ENCODE data around the gene ZNF384. TPM values are rescaled to one million over a fixed set of nuclear protein-coding genes. Genes with fewer than 3 reads are reported as not detected.

The ZNF384 gene
- total RNA-seq, 1 donor from 2014 or later = 34.0 TPM

- Histone ChIP-seq H3K36me3 (ENCODE audit: control insufficient read depth, insufficient read depth, low read length) (no peaks in the 10 kb centered on the region), H3K4me3 (ENCODE audit: low read depth, low read length) (peak within 1 kb of the TSS; percentile 78), H3K27me3 (ENCODE audit: control insufficient read depth, insufficient read depth, low read length) (peaks cover 24% of the 10 kb centered on the region)
- no peak for DNase-seq (ENCODE audit: low read depth)
- no peak for TF ChIP-seq CTCF (IDR thresholded peaks at IDR 0.05; ENCODE audit: insufficient read depth, low read length, poor library complexity, severe bottlenecking)
Observed at GRCh38 chr12:6700646-6701051, 11.5 kb upstream of the ZNF384 start, which contains the start of gene PIANP. Gene PIANP (minus strand): TSS chr12:6700815. CDS start chr12:6698061, 2,754 bp downstream.

DNA sequence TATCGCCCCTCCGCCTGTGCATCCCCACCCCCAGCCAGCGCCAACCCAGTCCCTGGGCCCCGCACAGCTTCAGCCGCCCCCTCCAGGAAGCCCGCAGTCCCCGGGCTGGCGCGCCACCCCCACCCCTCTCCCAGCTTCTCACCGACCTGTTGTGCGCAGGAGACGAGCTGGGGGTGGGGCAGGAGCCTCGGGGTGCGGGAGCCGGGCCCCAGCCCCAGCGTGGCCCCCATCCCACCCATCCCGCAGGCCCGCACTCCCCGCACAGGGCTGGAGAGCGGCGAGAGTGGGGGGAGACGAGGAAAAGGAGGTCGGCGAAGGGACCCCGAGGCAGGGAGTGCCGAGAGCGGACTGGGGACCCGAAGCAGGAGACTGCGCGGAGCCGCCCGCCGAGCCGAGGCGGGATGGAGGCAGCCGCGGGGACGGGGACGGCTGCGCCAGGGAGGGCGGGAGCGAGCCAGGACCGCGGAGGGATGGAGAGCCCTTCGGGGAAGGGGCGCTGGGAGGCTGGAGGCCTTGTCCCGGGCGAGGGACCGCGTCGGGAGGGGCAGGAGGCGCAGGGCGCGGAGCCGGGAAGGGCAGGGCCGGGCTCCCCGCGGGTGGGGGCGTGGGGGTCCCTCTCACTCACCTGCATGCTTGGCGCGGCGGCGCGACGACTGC lies 10.9 kb upstream of the ZNF384 start:
- H3K4me3 ChIP-seq (ENCODE audit: low read depth, low read length) = peak overlapping the region; percentile 78
- H3K27me3 ChIP-seq (ENCODE audit: control insufficient read depth, insufficient read depth, low read length) = peaks cover 24% of the 10 kb centered on the region
- no peak for DNase-seq (ENCODE audit: low read depth)
- no peak for TF ChIP-seq CTCF (IDR thresholded peaks at IDR 0.05; ENCODE audit: insufficient read depth, low read length, poor library complexity, severe bottlenecking)
- H3K36me3 ChIP-seq (ENCODE audit: control insufficient read depth, insufficient read depth, low read length) = no peaks in the 10 kb centered on the region

DNA sequence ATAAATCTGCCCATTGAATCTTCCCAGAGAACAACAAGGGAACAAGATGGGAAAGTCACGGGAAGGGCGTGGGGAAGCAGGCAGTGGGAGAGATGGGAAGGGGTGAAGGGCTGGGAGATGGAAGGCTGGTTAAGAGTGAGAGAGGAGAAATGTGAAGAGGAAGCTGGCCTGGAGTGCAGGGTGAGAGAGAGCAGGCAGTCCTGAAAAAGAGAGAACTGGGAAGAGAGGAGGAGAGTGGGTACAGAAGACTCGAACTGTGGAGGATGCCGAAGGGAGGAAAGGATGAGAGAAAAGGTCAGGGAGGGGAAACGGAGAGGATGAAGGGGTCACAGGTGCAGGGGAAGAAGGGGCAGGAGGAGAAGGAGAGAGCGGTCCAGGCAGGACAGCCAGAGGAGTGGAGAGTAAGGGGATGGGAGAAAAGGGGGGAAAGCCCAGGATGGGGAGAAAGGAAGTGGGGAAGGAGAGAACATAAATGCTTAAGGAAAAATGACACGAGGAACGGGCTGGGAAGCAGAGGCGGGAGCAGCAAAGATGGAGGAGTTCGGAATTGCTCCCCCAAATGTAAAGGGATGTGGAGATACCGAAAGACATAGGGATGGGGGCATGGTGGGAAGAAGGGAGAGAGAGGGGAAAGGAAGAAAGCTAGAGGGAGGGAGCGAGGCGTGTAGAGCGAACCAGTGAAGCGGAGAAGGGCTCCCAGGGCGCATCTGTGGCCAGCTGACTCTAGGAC lies 10.2 kb upstream of the ZNF384 start:
- Histone ChIP-seq H3K27me3 (ENCODE audit: control insufficient read depth, insufficient read depth, low read length) (peaks cover 23% of the 10 kb centered on the region), H3K36me3 (ENCODE audit: control insufficient read depth, insufficient read depth, low read length) (no peaks in the 10 kb centered on the region), H3K4me3 (ENCODE audit: low read depth, low read length) (peak overlapping the region; percentile 78)
- DNase-seq (ENCODE audit: low read depth) = no peak
- no peak for TF ChIP-seq CTCF (IDR thresholded peaks at IDR 0.05; ENCODE audit: insufficient read depth, low read length, poor library complexity, severe bottlenecking)

- Histone ChIP-seq H3K27me3 (ENCODE audit: control insufficient read depth, insufficient read depth, low read length) (peaks cover 19% of the 10 kb centered on the region), H3K36me3 (ENCODE audit: control insufficient read depth, insufficient read depth, low read length) (no peaks in the 10 kb centered on the region), H3K4me3 (ENCODE audit: low read depth, low read length) (no peak overlapping the region)
- no peak for TF ChIP-seq CTCF (IDR thresholded peaks at IDR 0.05; ENCODE audit: insufficient read depth, low read length, poor library complexity, severe bottlenecking)
- no peak for DNase-seq (ENCODE audit: low read depth)
Observed at GRCh38 chr12:6698352-6699046, 9.3 kb upstream of the ZNF384 start.

DNA sequence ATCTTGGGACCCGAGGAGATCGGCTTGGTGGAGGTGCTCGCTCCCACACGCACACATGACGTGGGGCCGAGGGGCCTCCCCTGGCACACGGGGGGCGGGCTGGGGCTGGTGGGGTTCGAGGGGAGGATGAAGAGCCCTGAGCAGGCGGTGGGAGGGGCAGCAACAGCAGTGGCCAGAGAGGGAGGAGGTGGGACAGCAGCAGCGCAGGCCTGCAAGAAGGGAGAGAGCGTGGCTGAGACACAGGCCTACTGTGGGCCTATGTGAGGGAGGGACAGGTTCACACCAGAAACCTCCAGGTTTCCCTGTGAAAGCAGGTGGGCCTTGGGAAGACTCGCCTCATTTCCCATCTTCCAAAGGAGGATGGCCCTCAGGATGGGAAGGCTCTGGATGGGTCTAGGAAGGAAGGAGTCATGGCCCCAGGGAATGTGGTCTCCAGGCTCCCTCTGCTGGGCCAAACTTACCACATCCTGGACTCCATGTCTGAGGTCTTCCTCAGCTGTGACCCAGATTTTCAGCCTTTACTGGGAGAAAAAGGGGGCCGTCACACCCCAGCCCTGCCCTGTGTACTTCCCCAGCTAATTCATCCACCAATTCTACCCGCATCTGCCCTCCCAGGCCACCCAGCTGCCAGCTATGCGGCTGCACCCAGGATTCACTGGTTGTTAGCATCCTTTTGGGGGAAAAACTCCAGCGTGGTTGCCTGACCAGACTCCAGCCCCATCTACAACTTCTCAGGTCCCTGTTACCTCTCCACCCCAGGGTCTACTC lies 8.6 kb upstream of the ZNF384 start:
- Histone ChIP-seq H3K36me3 (ENCODE audit: control insufficient read depth, insufficient read depth, low read length) (no peaks in the 10 kb centered on the region), H3K4me3 (ENCODE audit: low read depth, low read length) (no peak overlapping the region), H3K27me3 (ENCODE audit: control insufficient read depth, insufficient read depth, low read length) (peaks cover 16% of the 10 kb centered on the region)
- no peak for DNase-seq (ENCODE audit: low read depth)
- TF ChIP-seq CTCF (IDR thresholded peaks at IDR 0.05; ENCODE audit: insufficient read depth, low read length, poor library complexity, severe bottlenecking) = peak; percentile 80

Data from kidney epithelial cell (primary cell).